HG03457 (cell line): ENCODE data around the gene IPPK.

Source experiments
- ATAC-seq: cut with Tn5 transposase; IDR thresholded peaks from one replicate; pipeline ENCODE4 v1.9.1; 2021; ENCODE audit warnings: moderate number of reproducible peaks; ENCODE audit not compliant: unreplicated experiment

The IPPK gene, protein sequence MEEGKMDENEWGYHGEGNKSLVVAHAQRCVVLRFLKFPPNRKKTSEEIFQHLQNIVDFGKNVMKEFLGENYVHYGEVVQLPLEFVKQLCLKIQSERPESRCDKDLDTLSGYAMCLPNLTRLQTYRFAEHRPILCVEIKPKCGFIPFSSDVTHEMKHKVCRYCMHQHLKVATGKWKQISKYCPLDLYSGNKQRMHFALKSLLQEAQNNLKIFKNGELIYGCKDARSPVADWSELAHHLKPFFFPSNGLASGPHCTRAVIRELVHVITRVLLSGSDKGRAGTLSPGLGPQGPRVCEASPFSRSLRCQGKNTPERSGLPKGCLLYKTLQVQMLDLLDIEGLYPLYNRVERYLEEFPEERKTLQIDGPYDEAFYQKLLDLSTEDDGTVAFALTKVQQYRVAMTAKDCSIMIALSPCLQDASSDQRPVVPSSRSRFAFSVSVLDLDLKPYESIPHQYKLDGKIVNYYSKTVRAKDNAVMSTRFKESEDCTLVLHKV

DNA sequence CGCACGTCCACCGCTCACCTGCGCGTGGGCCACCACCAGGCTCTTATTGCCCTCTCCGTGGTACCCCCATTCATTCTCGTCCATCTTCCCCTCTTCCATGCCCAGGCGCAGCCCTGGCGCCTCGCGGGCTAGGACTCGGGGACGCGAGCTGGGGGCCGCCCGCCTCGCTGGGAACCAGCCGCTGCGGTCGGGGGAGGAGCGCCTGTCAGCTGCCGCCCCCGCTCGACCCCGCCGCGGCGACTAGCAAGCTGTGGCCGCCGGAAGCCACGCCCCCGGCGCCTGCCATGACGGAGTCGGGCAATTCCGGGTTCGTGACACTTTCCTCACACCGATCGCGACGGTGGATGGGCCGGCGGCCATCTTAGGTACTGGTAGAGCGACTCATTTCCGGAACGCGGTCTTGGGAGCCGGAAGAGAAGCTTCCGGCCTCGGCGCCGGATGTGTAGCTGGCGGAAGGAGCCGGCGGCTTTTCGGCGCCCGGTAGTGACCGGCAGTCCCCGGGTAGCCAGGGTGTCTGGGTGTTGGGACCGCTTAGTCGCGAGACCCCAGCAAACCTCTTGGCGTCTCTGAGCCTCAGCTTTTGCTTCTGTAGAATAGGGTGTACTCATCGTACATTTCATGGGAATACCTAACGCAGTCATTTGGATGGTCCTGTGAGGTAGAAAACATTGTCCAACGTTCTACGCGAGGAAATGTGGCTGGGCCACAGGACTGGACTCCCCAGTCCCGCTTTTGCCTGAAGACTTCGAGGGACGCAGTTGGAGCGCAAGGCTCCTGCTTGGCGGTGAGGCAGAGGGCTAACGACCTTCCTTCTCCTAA is at the start of gene IPPK:
IPPK (minus strand) TSS at position 242 of the 819 bp plus-strand sequence; CDS start at position 99, 143 bp downstream.
- peak; percentile 84 for ATAC-seq

DNA sequence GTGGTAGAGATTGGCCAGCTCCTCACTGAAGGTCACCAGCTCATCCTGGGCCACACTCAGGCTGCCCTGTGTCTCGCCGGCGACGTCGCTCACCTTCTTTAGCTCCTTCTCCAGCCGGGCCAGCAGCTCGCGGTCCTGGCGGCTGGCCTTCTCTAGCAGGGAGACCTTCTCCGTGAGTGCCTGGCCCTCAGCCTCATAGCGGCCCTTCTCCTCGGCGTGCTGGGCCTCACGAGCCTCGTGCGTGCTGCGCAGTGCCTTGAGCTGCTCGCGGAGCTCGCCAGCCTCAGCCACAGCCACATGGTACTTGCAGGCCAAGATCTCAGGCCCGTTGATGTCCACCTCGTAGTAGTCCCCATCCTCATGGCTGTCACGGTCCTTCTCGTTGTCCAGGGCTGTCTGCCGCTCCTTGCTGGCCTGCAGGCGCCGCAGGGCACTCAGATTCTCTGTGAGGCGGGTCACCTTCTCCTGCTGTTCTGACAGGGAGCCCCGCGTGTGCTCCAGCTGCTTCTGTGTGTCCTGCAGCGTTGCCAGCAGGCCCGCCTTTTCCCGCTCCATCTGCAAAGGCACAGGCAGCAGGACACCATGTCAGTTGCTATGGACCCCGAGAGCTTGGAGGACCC is 49.2 kb upstream of the IPPK start:
- no peak for ATAC-seq

DNA sequence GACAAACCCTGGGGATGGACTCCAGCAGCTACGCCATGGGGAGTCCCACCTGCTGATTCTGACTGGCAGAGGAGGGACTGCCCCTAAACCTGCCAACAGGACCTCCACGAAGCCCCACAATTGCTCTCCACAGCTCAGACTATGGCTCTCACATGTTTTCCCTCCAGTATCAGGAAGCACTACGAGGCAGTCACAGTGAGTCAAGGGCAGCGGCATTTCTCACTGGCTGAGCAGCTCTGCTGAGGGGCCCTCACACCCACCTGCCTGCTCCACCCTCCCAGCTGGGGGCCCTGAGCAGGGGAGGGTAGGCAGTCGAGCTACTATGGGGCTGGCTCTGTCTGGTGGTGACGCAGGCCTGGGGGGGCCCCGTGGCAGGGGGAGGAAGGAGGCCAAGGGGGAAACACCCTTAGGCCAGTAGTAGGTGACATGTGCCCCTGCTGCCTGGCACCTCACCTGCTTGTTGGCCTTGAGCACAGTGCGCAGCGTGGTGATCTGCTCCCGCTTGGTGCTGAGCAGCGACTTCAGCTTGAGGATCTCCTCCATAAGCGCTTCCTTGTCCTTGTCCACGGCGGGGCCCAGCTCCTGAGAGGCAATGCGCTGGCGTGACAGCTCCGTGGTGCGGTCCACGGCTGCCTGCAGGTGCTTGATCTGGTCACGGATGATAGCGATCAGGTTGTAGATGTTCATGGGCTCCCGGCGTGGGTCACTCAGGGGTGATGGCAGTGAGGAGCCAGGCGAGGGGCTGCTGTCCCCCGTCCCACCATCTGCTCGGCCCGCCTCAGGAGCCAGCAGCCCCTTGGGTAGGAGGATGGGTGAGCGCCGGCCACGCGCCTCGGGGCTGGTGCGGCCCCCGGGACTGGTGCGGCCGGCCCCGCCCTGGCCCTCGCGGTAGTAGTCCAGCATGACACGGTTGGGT is 48.4 kb upstream of the IPPK start:
- no peak for ATAC-seq

DNA sequence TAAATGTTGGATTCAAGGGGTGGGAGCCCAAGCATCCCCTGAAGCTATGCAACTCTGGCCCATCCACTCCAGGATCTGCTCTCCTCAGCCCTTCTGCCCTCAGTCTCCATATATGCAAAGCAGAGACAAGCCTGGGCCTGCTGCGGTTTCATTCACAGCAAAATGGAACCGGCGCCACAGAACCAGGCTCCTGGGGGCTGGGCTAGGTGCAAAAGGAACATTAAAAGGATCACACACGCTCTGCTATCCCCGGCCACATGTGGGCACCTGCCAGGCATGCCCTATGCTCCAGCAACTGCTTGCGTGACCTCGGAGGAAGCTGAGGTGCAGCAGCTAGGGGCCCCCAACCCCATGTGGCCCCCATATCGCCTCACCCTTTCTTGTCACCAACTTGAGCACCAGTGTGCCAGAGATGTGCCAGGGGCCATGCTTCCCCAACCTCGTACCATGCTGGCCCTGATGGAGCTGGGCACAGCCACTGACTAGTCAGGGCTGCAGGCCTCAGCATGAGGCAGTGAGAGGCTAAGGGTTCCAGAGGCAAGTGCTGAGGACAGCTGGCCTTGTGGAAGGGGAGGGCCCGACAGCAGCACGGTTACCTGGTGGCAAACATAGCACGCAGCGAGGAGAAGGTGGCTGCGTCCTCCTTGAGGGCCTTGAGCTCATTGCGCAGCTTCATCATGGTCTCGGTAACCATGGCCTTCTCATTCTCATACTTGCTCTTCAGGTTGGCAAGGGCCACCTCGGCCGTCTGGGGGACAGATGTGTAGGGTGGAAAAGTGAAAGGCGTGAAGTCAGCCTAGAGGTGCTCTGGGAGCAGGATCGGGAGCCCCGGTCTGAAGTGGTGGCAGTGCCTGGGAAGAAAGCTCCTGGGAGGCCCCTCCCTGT is 47.5 kb upstream of the IPPK start:
- no peak for ATAC-seq

DNA sequence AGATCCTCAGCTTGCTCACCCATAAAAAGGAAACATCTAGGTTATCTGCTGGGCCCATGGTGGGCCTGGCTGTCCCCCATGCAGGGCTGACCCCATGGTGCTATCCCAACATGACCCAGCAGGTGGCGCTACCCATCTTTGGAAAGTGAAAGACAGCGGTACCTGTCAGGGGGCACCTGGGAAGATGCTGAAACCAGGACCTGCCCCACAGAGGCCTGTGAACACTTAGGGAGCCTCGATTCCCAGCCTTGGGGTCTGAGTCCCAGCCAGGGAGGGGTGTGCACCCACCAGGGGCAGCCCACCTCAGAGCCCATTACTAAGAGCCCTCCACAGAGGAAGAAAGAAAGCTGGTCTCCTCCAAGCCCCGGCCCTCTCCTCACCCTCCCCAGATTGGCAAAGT is 46.6 kb upstream of the IPPK start:
- no peak for ATAC-seq

DNA sequence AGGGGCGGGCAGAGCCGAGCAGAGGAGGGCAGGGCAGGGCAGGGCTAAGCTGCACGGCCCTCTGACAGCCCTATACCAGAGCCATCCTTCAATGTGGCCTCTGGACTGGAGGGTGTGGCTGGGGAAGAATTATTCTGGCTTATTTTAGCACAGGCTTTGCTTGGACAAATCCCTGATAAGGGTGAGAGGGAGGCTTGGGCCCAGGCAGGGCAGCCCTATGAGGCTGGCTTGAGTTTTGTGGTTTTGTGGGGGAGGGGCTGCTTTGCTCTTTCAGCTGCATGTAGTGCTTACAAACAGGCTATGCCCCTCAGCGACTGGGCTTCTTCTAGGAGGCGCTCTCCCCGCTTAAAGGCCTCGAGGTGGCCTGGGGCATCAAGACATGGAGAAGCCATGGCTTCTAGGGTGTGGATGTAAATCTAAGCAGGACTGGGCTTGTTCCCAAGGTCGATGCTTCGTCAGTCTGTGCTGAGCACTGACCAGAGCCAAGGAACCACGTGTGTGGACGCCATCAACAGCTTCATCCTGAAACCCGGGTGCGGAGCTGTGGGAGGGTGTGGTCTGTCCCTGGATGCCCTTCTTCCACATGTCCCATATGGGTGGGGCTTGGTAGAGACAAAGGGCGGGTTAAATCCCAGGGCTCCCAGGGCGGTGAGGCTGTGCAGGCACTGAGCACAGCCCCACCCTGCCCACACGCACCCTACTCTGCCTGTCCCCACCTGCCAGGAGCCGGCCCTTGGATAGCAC is 45.7 kb upstream of the IPPK start:
- no peak for ATAC-seq

DNA sequence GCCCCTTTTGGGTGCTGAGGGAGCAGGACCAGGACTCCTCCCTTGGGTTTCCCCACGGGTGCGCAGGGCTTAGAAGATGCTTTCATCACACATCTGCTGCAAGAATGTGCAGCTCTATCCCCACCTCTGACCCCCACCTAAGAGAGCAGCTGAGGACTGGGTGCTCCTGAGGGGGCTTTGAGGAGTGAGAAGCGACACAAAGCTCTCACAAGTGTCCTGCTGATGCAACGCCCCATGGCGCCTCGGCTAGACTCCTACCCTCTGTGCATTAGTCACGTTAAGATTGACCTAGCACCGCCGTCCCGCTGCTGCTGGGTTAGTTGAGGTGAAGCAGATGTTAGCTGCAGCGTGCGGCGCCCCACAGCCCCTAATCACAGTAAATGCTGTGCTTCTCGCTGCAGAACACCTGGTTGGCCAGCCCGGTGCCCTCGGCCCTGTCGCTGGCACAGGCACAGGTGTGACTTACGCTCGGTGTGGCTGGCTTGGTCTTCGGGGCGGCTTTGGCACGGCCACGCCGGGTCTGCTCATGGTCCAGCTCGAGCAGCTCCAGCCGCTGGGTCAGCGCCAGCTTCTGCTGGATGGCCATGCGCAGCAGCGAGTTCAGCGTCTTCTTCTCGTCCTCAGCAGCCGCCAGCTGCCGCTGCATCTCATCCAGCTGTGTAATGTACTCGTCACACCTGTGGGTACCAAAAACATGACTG is 45.0 kb upstream of the IPPK start:
- no peak for ATAC-seq

DNA sequence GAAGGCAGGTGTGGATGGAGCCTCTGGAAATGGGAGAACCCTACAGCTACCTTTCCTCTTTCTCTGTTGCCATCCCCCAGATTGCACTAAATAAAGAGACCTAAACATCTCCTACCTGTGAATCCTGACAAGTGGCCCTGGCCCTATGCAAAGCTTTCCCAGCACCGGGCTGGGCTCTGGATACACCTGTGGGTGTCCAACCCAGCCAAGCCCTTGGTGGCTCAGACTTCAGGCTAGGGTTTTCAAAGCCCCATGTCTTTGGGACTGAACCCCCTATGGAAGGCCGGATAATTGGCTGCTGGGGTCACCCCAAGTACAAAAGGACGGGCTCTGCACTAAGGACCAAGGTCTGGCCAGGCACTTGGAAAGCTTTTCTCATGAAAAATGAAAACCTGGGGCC is 44.1 kb upstream of the IPPK start:
- no peak for ATAC-seq

DNA sequence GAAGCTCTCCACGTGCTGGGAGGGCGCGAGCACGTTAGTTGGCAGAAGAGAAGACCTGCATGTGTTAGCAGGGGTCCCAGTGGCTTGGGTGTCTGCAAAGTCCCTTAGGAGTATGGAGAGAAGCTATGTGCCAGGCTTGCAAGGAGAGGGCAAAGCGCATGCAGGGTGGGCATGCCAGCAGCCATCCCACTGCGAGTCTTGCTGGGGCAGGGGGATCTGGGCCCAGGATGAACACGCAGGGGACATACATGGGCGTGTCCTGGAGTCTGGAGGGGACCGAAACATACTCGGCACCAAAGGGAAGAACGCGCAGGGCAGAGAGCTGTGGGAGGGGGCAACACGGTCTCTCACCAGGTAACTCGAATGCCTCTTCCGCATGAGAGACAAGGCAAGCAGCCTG is 43.6 kb upstream of the IPPK start:
- no peak for ATAC-seq

DNA sequence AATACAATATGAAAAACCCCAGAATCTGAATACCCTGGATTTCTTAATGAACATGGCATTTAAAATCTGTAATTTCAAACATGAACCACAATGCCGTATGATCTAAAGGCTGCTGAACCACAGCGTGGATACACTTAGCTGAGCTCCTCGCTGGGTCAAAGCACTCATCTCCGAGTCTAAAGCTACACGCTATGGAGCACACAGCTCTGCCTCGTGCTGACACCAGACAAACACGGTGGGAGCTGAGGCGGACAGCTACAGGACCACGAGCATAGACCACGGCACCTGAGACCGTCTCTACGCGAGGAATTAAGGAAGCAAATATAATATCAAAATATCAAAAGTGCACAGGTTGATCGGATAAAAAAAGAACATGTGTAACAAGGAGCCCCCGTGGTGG is 42.8 kb upstream of the IPPK start:
- ATAC-seq, result no peak

DNA sequence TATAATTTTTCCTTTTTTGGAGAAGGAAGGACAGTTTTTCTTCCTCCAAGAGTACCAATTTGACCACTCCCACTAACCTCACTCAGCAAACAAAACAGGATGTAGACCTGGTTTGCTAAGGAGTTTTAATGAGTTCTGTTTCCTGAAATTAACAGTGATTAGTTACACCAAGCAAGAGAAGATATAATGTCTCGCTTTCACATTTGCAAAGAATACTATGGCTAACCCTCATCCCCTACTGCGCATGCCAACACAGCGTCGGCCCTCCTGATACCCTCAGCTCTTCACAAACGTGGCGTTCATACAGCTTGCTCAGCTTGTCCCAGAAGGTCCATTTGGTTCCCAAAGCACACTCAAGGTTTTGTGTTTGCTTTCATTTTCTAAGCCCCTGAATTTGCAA is 41.9 kb upstream of the IPPK start:
- ATAC-seq, result no peak

DNA sequence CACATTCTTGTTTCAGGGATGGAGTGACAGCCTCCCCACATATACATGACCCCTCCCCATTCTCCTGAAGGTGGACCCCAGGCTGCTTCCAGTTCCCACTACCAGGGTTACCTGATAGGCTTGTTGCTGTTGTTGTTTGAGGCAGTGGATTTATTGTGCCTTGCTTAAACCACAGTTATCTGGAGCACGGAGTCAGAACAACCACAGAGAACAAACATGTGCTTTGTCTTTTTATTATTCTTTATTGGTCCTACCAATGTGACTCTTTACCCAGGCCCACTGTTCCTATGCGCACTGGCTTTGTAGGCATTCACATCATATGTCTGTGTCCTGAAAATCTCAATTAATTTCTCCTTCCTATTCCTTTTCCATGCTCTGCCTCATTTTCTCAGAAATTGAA is 41.2 kb upstream of the IPPK start:
- ATAC-seq, result no peak

DNA sequence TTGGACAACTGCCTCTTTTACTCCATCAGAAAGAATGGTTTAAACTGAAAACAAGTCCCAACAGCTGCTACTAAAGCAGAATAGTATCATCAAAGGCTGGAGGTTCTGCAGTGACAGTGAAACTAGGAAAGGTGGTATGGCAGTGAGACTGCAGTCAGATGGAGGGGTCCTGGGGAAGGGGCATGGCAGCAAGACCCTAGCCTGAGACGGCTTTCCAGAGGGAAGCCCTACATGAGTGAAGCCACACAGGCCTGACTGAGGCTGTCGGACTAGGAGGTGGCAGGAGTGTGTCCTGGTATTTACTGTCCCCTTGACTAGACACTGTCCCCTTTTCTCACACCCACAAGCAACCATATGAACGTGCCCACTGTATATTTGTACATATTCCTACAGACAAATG is 40.4 kb upstream of the IPPK start:
- no peak for ATAC-seq

DNA sequence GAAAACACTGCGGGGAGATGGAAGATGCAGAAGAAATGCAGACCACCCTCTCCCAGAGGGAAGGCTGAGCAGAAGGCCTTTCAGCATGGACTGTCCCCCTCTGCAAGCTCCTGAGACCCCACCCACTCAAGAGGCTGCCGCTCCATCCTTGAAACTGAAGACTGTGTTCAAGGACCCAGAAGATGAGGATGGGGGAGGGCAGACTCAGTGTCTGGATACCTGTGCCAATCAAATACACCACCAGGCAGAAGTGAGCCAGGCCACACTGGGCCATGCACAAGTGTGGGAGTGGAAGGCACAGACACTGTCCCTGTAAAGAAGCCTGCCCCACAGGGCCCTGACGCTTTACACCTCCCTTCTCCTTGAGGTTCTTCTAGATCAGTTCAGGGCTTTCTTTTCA is 40.0 kb upstream of the IPPK start:
- no peak for ATAC-seq

DNA sequence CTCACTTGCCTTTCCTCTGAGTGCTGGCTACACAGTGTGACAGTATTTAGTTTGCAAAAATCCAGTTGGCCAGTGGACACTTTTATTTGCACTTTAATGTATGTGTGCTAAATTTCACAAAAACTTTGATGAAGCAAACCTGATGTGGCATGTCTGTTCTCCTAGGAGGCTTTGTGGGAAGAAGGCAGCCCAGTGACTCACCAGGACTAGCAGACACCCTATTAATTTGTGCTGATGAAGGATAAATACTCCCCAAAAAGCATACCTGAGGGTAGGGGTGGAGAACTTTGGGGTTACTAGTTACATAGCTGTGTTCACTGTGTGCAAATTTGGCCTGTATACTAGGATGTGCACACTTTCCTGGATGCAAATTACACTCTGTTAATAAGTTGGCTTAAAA is 39.3 kb upstream of the IPPK start:
- ATAC-seq, result no peak

DNA sequence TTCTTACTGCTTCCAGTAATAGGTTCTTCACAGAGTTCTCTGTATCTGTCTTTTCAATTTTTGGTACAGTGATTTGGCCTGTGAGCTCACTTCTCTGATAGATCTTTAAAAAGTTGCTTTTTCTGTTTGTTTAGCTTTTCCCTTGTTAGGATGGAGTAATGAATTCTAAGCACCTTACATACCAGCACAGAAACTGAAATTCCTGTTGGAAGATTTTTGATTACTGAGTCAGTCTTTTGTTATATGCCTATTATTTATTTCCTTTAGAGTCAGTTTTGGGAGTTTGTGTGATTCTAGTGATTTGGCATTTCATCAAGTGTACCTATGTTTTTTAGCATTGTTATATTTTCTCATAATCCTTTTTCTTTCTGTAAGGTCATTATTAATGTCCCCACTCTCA is 37.6 kb upstream of the IPPK start:
- no peak for ATAC-seq

DNA sequence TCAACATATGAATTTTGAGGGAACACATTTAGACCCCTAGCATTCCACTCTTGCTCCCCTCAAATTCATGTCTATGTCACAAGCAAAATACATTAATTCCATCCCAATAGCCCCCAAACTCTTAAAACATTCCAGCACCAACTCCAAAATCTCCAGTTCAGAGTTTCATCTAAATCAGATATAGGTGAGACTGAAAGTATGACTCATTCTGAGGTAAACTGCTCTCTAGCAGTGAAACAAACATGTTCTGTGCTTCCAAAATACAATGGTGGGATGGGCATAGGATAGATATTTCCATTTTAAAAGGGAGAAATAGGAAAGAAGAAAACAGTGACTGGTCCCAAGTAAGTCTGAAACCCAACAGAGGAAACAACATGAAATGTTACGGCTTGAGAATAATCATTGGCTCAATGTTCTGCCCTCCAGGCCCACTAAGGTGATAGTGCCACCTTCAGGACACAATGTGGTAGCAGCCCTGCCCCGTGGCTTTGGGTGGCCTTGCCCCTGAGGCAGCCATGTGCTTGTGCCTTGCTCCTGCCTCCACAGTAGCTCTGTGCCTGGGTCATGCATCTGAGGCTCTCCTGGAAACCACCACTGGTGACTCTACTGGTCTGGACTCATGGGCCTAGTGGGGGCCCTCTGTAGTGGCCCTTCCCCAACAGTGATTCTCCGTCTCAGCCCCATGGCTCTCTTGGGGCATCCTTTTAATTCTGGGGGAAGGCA is 36.4 kb upstream of the IPPK start:
- no peak for ATAC-seq

DNA sequence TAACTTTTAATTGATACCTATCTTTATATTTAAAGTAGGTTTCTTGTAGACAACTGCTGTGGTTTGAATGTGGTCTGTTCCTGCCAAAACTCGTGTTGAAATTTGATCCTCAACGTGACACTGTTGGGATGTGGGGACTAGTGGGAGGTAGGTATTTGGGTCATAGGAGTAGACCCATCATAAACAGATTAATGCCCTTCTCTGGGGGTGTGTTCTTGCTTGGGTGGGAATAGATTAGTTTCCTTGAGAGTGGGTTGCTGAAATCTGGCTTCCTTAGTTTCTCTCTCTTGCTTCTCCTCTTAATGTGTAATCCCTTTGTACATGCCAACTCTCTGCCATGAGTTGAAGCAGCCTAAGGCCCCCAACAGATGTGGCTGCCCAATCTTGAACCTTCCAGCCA is 34.6 kb upstream of the IPPK start:
- ATAC-seq, result no peak
